ENCODE measurements around the gene MED25.

Gene MED25

GRCh38 chr19:49807904-49808675 lies 10.0 kb upstream of the MED25 start:
- no peaks in the 10 kb centered on the region for H3K27me3 ChIP-seq (ENCODE audit: low read depth, low read length)
- H3K4me1 ChIP-seq (ENCODE audit: control insufficient read depth in 1 of 2, insufficient read depth in 2 of 2, low read length in 2 of 2), result peaks cover 0 to 19% of the 10 kb centered on the region in 2 donors
- no peak overlapping the region for H3K27ac ChIP-seq (ENCODE audit: low read length)
- H3K4me3 ChIP-seq (ENCODE audit: low read depth in 1 of 2, low read length in 2 of 2), result peak overlapping the region in 1 of 2 donors; percentile 87
- H3K9me3 ChIP-seq (ENCODE audit: control insufficient read depth in 1 of 2, low read length in 2 of 2), result no peaks in the 10 kb centered on the region
- H3K36me3 ChIP-seq (ENCODE audit: control insufficient read depth in 1 of 2, insufficient read depth in 2 of 2, low read length in 2 of 2), result peaks cover 7 to 20% of the 10 kb centered on the region in 2 donors

- peaks cover 0 to 19% of the 10 kb centered on the region in 2 donors for H3K4me1 ChIP-seq (ENCODE audit: control insufficient read depth in 1 of 2, insufficient read depth in 2 of 2, low read length in 2 of 2)
These were observed 9.4 kb upstream of the MED25 start for GRCh38 chr19:49808711-49809159.

GRCh38 chr19:49809160-49809940 lies 8.7 kb upstream of the MED25 start:
- Histone ChIP-seq H3K4me1 (ENCODE audit: control insufficient read depth in 1 of 2, insufficient read depth in 2 of 2, low read length in 2 of 2) (peaks cover 0 to 25% of the 10 kb centered on the region in 2 donors), H3K27me3 (ENCODE audit: low read depth, low read length) (no peaks in the 10 kb centered on the region), H3K9me3 (ENCODE audit: control insufficient read depth in 1 of 2, low read length in 2 of 2) (no peaks in the 10 kb centered on the region), H3K36me3 (ENCODE audit: control insufficient read depth in 1 of 2, insufficient read depth in 2 of 2, low read length in 2 of 2) (peaks cover 0 to 11% of the 10 kb centered on the region in 2 donors), H3K4me3 (ENCODE audit: low read depth in 1 of 2, low read length in 2 of 2) (peak overlapping the region; percentile 59 to 87), H3K27ac (ENCODE audit: low read length) (peak overlapping the region; percentile 29)

More at GRCh38 chr19:49808711-49809159, 9.4 kb upstream of the MED25 start:
- H3K4me3 ChIP-seq (ENCODE audit: low read depth in 1 of 2, low read length in 2 of 2), result peak overlapping the region; percentile 59 to 87
- H3K9me3 ChIP-seq (ENCODE audit: control insufficient read depth in 1 of 2, low read length in 2 of 2), result no peaks in the 10 kb centered on the region
- H3K27me3 ChIP-seq (ENCODE audit: low read depth, low read length), result no peaks in the 10 kb centered on the region
- H3K36me3 ChIP-seq (ENCODE audit: control insufficient read depth in 1 of 2, insufficient read depth in 2 of 2, low read length in 2 of 2), result peaks cover under 1 to 13% of the 10 kb centered on the region in 2 donors
- H3K27ac ChIP-seq (ENCODE audit: low read length), result no peak overlapping the region

GRCh38 chr19:49809941-49810389 lies 8.1 kb upstream of the MED25 start:
- Histone ChIP-seq H3K4me1 (ENCODE audit: control insufficient read depth in 1 of 2, insufficient read depth in 2 of 2, low read length in 2 of 2) (peaks cover 0 to 25% of the 10 kb centered on the region in 2 donors), H3K4me3 (ENCODE audit: low read depth in 1 of 2, low read length in 2 of 2) (peak overlapping the region; percentile 59 to 87), H3K9me3 (ENCODE audit: control insufficient read depth in 1 of 2, low read length in 2 of 2) (no peaks in the 10 kb centered on the region), H3K36me3 (ENCODE audit: control insufficient read depth in 1 of 2, insufficient read depth in 2 of 2, low read length in 2 of 2) (peaks cover 0 to 11% of the 10 kb centered on the region in 2 donors), H3K27me3 (ENCODE audit: low read depth, low read length) (no peaks in the 10 kb centered on the region), H3K27ac (ENCODE audit: low read length) (peak overlapping the region; percentile 29)

- Histone ChIP-seq H3K36me3 (ENCODE audit: control insufficient read depth in 1 of 2, insufficient read depth in 2 of 2, low read length in 2 of 2) (peaks cover 0 to 10% of the 10 kb centered on the region in 2 donors), H3K27me3 (ENCODE audit: low read depth, low read length) (no peaks in the 10 kb centered on the region), H3K9me3 (ENCODE audit: control insufficient read depth in 1 of 2, low read length in 2 of 2) (no peaks in the 10 kb centered on the region), H3K4me1 (ENCODE audit: control insufficient read depth in 1 of 2, insufficient read depth in 2 of 2, low read length in 2 of 2) (peaks cover 0 to 25% of the 10 kb centered on the region in 2 donors), H3K4me3 (ENCODE audit: low read depth in 1 of 2, low read length in 2 of 2) (no peak overlapping the region), H3K27ac (ENCODE audit: low read length) (no peak overlapping the region)
These were observed 6.8 kb upstream of the MED25 start for GRCh38 chr19:49811328-49811727.

GRCh38 chr19:49812452-49812996 lies 5.6 kb upstream of the MED25 start:
- peaks cover 0 to 21% of the 10 kb centered on the region in 2 donors for H3K4me1 ChIP-seq (ENCODE audit: control insufficient read depth in 1 of 2, insufficient read depth in 2 of 2, low read length in 2 of 2)
- peaks cover 0 to 2% of the 10 kb centered on the region in 2 donors for H3K36me3 ChIP-seq (ENCODE audit: control insufficient read depth in 1 of 2, insufficient read depth in 2 of 2, low read length in 2 of 2)
- H3K27ac ChIP-seq (ENCODE audit: low read length), result peak overlapping the region; percentile 99
- no peaks in the 10 kb centered on the region for H3K9me3 ChIP-seq (ENCODE audit: control insufficient read depth in 1 of 2, low read length in 2 of 2)
- no peaks in the 10 kb centered on the region for H3K27me3 ChIP-seq (ENCODE audit: low read depth, low read length)
- H3K4me3 ChIP-seq (ENCODE audit: low read depth in 1 of 2, low read length in 2 of 2), result peak overlapping the region; percentile 64 to 99

GRCh38 chr19:49812997-49813861 lies 4.9 kb upstream of the MED25 start, which contains the start of gene FUZ:
FUZ (minus strand) TSS chr19:49813292; CDS start chr19:49813106, 186 bp downstream.
- Histone ChIP-seq H3K4me1 (ENCODE audit: control insufficient read depth in 1 of 2, insufficient read depth in 2 of 2, low read length in 2 of 2) (peaks cover 0 to 17% of the 10 kb centered on the region in 2 donors), H3K27ac (ENCODE audit: low read length) (peak within 1 kb of the TSS; percentile 99), H3K9me3 (ENCODE audit: control insufficient read depth in 1 of 2, low read length in 2 of 2) (no peaks in the 10 kb centered on the region), H3K4me3 (ENCODE audit: low read depth in 1 of 2, low read length in 2 of 2) (peak within 1 kb of the TSS; percentile 64 to 99), H3K27me3 (ENCODE audit: low read depth, low read length) (no peaks in the 10 kb centered on the region), H3K36me3 (ENCODE audit: control insufficient read depth in 1 of 2, insufficient read depth in 2 of 2, low read length in 2 of 2) (peaks cover 0 to 8% of the 10 kb centered on the region in 2 donors)

GRCh38 chr19:49814010-49814409 lies 4.1 kb upstream of the MED25 start:
- peak overlapping the region in 1 of 2 donors; percentile 99 for H3K4me3 ChIP-seq (ENCODE audit: low read depth in 1 of 2, low read length in 2 of 2)
- peaks cover 0 to 9% of the 10 kb centered on the region in 2 donors for H3K36me3 ChIP-seq (ENCODE audit: control insufficient read depth in 1 of 2, insufficient read depth in 2 of 2, low read length in 2 of 2)
- H3K27me3 ChIP-seq (ENCODE audit: low read depth, low read length), result no peaks in the 10 kb centered on the region
- H3K4me1 ChIP-seq (ENCODE audit: control insufficient read depth in 1 of 2, insufficient read depth in 2 of 2, low read length in 2 of 2), result peaks cover 1 to 18% of the 10 kb centered on the region in 2 donors
- H3K9me3 ChIP-seq (ENCODE audit: control insufficient read depth in 1 of 2, low read length in 2 of 2), result no peaks in the 10 kb centered on the region
- peak overlapping the region; percentile 99 for H3K27ac ChIP-seq (ENCODE audit: low read length)

GRCh38 chr19:49816590-49816989 lies 1.5 kb upstream of the MED25 start:
- H3K27ac ChIP-seq (ENCODE audit: low read length), result no peak overlapping the region
- H3K4me1 ChIP-seq (ENCODE audit: control insufficient read depth in 1 of 2, insufficient read depth in 2 of 2, low read length in 2 of 2), result peaks cover 7 to 25% of the 10 kb centered on the region in 2 donors
- H3K4me3 ChIP-seq (ENCODE audit: low read depth in 1 of 2, low read length in 2 of 2), result no peak overlapping the region
- no peaks in the 10 kb centered on the region for H3K27me3 ChIP-seq (ENCODE audit: low read depth, low read length)
- H3K9me3 ChIP-seq (ENCODE audit: control insufficient read depth in 1 of 2, low read length in 2 of 2), result no peaks in the 10 kb centered on the region
- peaks cover 4 to 14% of the 10 kb centered on the region in 2 donors for H3K36me3 ChIP-seq (ENCODE audit: control insufficient read depth in 1 of 2, insufficient read depth in 2 of 2, low read length in 2 of 2)

GRCh38 chr19:49818649-49819370 lies 721 bp downstream of the MED25 start:
- H3K4me3 ChIP-seq (ENCODE audit: low read depth in 1 of 2, low read length in 2 of 2), result peak overlapping the region; percentile 89 to 99
- H3K27me3 ChIP-seq (ENCODE audit: low read depth, low read length), result no peaks in the 10 kb centered on the region
- peaks cover 11 to 24% of the 10 kb centered on the region in 2 donors for H3K36me3 ChIP-seq (ENCODE audit: control insufficient read depth in 1 of 2, insufficient read depth in 2 of 2, low read length in 2 of 2)
- H3K4me1 ChIP-seq (ENCODE audit: control insufficient read depth in 1 of 2, insufficient read depth in 2 of 2, low read length in 2 of 2), result peaks cover 7 to 17% of the 10 kb centered on the region in 2 donors
- peak overlapping the region; percentile 96 for H3K27ac ChIP-seq (ENCODE audit: low read length)
- no peaks in the 10 kb centered on the region for H3K9me3 ChIP-seq (ENCODE audit: control insufficient read depth in 1 of 2, low read length in 2 of 2)

Measured in muscle layer of duodenum (tissue), 2 donors.